GM19438 (cell line): ENCODE data around the gene STAT4.

Source experiments
- ATAC-seq: cut with Tn5 transposase; IDR thresholded peaks from one replicate; pipeline ENCODE4 v1.9.1; 2021; ENCODE audit warnings: low read depth; ENCODE audit not compliant: unreplicated experiment

The STAT4 gene

DNA sequence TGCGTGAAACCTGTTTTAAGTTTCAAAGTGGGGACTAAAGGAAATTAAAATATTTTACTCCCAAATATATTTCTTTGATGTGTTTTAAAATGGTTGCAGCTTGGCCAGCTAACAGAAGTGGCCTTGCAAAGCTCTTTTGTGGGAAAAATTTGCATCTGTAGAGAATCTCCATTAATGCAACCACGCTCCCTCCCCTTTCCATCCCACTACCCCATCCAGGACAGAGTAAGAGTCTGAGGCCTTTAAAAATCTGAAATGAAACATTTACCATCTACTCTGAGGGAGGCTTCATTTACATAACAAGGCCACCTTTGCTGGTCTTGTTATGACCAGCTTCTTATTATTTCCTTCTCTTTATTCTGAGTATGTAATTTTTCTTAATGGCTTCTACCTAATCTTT, 63.5 kb downstream of the STAT4 start:
- no peak for ATAC-seq

DNA sequence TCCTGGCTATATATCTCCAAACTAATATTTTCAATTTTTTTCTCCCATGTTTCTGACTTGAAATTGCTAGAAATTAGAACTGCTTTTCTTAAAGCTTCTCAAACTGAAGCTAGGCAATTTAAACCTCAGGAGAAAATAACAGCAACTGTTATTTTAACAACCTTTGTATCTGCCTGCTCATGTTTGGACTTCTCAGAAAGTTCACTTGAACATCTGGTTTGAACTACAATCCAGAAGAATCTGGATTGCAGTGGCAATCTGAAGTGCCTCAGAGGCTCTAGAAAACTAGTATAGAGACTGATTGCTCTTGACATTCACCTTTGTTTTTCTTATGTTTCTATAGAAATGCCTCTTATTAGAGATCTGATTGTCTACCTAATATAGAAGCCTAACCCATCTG, 64.1 kb downstream of the STAT4 start:
- ATAC-seq, result no peak

DNA sequence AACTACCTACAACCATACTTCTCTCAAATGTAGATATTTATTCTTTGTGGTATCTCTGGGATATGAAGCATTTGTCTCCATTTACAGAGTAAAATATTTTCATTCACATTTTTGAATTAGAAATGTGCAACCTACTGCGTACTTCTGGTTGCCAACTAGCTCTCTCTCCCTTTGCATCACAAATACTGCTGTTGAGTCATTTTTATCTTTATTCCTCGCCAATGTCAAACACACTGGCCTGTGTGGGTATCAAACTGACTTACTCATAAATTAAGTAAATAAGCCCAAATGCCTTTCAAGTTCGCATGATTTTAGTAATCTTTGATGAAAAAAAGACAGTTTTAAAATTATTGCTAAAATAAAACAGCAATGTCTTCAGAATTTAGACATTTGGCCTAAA, 67.3 kb downstream of the STAT4 start:
- no peak for ATAC-seq

DNA sequence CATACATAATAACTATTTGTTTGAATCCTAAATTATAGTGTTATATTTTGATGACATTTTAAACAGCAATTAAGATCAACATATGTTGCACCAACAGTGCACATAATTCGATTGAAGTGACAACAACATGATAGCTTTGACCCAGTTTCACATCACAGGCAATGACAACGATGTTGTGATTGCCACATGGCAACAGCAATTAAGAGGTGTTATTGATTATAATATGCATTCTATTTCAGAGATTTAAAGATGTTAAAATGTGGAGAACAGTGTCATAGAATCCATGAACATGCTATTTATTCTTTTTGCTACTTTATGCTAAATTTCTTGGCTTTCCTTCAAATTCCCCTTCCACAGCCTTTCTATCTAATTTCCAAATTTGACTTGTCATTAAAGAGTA, 68.5 kb downstream of the STAT4 start:
- no peak for ATAC-seq

DNA sequence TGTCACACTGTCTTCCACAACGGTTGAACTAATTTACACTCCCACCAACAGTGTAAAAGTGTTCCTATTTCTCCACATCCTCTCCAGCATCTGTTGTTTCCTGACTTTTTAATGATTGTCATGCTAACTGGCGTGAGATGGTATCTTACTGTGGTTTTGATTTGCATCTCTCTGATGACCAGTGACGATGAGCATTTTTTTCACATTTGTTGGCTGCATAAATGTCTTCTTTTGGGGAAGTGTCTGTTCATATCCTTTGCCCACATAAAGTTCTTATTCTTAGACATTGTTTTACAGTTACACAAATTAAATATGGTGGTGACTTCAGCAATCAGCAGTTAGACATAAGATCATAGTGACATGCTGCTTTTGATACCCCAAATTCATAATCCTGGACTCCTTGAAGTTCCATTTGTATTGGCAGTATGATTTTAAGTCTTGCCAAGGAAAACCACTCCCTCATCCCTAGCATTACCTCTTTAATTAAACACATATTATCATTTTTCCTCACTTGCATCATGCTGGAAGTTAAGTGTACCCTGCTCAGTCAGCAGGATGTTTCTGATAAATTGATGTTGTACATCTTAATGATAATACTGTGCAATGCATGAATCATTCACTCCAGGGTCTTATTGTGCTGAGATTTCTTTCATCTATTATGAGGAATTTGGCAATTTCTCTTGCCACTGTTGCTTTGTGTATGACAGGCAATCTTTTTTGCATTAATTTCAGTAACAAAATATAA, 69.2 kb downstream of the STAT4 start:
- no peak for ATAC-seq

DNA sequence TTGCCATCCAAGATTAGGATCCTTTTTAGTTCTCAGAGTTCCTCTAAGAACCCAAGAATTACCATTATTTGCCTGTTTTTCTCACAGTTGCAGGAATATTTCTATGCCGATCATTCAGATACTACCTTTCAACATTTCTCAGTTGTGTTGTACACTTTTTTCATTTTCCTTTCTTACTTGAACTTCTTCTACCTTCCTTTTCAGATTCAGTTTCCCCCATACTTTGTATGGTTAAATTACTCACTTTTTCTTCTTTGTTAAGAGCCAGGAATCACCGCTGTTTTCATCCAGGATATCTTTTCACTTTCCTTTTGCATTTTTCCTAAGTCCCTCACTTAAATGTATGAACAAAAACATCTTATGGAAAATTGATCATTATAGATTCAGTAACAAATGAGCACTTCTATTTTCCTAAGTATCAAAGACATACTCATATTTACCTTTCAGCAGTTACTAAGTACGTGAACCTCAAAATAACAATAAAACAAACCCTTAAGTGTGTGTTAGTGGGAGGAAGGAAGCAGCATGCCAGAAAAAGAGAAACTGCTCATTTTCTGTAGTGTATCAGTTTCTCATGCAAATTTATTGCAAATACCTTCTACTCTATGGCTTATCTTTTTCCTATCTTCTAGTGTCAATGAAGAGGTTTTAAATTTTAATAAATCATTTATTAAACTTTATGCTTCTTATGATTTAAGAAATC, 72.5 kb downstream of the STAT4 start:
- ATAC-seq, result no peak

DNA sequence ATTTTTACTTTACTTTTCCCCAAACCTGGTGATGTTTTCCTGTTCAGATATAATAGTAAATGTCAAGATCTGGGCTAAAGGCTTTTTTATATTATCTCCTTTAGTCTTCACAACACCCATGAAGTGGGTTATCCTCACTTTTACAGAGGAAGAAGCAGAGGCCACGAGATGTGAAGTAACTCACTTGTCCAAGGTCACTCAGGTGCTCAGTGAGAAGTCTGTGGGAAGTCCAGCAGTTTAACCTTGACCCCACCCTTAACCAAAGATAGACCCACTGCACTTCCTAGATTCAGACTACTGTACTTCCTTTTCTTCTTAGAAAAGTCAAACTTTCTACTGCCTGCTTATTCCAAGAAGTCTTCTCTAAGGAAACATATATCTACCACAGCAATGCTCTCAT, 80.5 kb downstream of the STAT4 start:
- no peak for ATAC-seq

DNA sequence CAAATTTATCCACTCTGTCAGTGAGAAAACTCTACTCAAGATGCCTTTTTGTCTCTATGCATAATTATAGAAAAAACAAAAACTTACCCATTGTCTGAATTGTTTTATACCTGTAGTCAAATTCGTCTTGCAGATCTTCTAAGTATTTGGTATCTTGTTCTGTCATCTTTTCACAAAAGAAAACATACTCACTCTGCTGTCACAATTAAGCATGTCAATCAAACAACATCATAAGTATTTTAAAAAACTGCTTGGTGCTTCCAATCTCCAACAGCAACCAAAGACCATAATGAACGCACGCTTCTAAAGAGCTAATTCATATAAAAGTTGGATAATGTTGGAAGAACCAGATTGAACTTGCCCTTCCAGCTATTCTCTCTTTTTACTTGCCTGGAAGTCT, 81.2 kb downstream of the STAT4 start:
- ATAC-seq, result no peak

DNA sequence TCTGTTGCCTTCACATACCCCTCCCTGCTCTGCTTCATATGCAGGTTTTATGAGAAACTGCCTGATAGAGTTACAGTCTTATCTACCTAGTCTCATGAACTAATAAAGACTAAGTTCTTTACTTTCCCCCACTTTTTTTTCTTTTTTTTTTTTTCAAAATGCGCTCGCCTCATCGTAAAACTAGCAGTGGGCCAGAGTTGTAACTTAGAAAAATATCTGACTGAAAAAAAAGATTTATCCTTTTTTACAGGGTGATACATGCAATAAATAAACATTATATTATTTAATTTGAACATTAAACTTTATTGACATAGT, 83.9 kb downstream of the STAT4 start:
- ATAC-seq, result no peak

DNA sequence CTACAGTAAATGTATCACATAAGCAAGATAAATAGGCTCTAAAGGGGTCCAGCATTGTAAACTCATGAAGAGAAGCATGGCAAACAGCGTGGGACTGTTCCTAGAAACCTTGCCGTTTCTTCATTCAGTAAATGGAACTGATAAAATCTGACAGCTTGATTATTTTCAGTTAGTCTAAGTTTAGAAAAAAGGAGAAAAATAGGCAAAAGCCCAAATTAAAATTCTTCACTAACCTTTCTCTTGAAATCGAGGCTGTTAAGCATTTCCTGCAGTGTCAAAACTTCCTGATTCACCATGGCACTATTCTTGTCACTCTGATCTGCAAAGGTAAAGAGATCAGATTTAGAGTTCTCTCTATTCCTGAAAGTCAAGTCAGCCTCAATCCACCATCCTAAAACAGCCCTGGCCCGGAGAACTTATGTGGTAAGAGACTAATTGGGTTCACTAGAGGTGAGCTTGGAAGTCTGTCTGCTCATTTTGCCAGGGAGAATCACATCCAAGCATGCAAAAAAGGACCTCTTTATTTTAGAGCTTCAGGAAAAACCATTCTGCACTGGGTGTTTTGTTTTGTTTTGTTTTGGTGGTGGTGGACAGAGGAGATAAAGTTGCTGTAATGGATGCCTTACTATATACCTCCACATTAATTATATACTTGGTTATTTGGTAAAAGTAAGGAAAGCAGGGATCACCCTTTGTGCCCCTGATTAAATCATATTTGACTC, 84.4 kb downstream of the STAT4 start:
- no peak for ATAC-seq

DNA sequence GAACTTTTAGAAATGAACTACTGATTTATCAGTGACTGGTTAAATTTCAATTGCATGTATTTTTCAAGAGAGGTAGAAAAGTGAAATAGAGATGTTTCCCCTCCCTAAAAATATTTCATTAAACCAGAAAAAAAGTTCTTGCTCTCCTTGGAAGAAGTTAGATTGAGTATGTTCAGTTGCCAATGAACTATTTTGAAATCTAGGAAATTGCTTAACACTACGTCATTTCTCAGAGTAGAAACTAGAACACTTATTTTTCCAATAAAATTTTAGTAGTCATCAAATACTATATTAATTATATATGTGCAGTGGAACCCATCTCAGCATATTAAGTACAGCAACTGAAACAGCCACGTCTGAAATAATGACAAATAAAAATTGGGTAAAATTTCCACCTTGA, 85.0 kb downstream of the STAT4 start:
- no peak for ATAC-seq

DNA sequence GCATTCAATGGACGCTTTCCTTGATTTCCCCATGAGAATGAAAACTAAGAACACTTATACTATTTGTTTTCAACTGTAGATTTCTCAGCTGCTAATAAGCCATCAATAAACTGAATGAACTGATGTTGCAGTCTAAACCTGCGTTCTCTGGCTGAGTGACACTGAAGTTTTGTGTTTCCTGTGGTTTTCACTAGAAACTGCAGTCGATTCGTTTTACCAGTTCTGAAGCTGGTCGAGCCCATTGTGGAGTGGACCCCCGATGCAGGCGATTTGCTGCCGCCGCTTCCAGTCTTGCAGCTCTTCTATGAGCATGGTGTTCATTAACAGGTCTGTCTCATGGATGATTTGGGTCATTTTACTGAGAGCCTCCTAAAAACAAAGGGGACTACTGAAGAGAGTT, 86.2 kb downstream of the STAT4 start:
- ATAC-seq, result no peak

DNA sequence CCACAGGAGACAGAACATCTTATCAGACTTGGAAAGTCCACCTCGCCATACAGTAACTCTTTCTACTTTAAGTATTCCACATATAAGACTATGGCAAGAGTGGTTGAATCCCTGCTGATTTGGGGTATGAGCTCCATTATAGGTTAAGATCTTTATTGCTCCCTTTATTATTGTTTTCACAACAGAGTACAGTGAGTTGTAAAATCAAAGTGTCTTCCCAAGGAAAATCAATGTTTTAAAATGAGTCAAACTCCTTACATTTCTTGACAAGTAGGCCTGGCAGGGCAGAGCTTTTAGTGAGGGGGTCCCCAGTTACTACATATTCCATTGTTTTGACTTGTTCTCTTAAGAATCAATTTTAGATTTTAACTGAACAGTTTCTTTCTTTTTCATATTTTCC, 87.2 kb downstream of the STAT4 start:
- ATAC-seq, result no peak

DNA sequence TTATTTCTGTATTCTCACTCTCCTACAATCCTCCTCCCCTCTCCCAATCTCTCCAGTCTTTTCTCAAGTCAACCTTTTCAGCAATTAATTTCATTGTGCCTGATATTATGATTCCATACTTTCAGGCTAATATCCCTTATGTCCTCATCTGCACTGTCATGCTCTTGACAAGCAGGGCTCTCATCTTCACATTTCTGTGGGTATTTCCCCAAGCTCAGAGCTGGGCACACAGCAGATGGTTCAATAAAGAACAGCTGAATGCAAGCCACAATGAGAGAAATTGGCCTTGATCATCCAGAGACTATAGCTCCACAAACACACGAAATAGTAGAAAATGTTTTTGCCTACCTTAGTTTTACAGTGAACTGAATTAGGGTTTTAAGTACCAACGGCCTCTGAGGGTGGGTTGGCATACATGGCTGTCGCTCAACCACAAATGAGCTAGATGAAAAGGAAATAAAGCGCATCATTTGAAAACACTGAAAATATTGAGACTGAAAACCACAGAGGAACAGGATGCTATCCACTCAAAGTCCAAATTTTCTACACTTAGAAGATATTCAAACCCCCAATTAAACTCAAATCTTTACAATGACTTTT, 89.3 kb downstream of the STAT4 start:
- no peak for ATAC-seq

DNA sequence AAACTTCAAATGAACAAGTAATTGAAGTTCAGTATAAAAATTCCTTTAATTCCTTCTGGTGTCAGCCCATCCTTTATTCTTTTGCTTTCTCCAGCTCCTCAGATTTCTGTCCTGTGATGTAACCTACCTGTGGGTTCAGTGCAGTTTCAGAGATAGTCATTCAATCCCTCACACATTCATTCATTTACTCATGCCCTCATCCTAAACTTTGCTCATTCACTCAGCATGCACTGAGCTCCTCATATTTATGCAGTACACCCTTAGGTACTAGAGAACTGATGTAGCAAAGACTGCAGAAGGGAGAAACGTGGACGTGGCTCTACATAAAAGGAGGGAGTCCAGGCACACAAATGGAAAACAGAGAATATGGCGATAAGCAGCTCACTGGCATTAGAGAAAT, 91.5 kb downstream of the STAT4 start:
- no peak for ATAC-seq

DNA sequence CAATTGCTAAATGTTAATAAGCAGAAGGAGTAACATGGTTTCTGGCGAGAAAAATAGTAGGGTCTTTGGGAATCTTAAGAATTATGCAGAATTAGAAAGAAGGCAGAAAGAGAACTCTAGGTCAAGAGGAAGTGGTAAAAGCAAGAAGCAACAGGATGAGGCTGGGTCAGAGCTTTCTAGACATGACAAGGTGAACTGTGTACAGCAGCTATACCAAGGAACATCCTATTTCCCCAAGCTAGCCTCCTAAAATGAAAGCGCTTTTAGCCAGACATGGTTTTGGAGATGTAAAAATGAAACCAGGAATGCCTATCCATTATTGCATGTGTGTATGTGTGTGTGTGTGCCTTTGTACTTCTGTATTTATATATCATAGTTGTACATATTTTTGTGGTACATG, 94.6 kb downstream of the STAT4 start:
- ATAC-seq, result no peak

DNA sequence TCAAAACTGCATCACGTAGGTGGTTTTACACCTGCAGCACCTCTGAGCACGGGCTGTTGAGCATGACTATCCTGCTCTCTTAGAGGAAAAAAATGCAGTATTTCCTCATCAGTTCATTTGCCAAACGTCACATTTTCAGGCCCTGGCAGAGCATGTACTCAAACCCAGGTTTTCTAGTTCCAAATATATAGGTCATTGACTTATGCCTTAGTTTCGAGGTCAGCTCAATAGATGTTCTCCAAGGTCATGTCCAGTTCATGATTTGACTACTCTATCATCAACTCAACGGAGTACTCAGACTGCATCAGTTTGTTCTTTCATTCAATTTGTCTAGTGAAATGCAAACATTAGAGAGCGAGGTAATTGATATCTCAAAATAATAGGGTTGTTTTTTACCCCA, 97.5 kb downstream of the STAT4 start:
- ATAC-seq, result no peak

DNA sequence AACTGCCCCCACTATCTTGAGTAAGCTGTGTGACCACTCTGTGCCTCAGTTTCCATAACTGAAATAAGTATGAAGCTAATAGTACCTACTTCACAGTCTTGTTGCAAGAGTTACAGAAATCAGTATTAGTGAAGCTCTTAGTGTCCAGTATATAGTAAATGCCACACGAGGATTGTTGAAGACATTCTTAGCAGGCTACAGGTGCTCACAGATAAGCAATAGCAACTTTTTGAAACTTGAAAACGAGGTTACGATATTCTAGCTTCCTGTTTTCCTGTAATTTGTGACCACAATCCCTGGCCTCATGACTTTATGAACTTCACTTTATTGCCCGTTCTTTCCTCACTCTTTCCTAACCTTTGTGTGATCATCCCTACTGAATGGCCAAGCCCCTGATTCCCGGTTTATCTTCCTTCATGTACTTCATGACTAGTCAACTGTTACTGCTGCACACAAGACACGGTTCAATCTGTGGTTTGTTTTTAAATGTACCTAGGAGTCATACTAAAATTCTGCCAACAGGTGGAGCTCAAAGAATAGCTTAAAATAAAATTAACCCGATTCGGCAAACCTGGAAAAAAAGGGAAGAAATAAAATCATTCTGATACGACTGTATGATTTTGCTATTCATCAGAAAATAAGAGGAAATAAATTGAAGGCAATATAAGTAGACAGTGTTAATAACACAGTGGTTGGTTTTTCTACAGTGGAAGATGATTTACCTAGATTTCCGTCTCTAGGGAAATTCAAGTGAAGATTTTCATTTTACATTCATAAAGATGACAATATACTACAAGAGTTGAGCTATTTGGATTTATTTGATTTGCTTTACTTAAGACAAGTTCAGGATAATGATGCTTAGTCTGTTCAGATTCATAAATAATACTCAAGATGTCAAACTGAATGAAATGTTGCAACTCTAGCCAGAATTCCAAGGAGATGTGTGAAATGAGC, 98.7 kb downstream of the STAT4 start:
- no peak for ATAC-seq

DNA sequence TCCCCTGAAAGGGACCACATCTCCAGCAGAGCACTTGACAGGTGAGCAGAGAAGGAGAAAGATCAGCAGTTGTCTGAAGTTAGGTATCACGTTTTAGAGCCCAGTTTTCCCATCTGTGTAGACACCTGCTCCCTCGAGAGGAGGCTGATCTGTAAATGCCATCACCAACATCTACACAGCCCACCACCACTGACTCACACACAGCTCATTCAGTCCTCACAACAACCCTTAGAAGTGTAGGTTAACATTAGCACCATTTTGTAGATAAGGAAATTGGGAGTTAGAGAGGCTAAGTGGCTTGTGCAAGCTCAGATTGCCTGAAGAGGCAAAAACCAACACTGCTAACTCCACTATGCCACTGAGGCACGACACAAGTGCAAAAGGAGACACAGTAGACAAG, 99.6 kb downstream of the STAT4 start:
- no peak for ATAC-seq

DNA sequence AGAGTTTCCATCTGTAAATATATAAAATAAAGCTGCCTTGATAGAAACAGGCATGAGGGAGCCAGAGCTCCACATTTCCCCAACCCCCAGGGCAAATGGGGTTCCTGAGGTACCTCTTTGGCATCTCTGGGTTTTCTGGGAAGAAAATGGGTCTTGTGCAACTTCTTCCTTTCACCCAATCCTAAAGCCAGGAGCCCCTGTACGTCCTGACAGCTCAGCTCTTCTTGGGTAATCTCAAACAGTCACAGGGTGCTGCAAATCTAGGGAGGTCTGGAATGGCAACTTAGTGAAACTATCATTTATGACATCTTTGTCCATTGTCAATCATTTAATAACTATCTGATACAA, 100.2 kb downstream of the STAT4 start:
- no peak for ATAC-seq
